Type B pancreatic cell (in vitro differentiated cells): Measurements from ENCODE around the gene CACNA1C. TPM values are rescaled to one million over a fixed set of nuclear protein-coding genes. Genes with fewer than 3 reads are reported as not detected.

ENCODE experiments used
- DNase-seq: peaks from one replicate; pipeline ENCODE4 v3.0.0; 2021; ENCODE audit warnings: mixed read lengths; ENCODE audit not compliant: unreplicated experiment; ENCODE audit errors: extremely low spot score
- H3K27ac Mint-ChIP-seq: 2 replicates; pipeline ENCODE4 v1.8.0; 2021; ENCODE audit warnings: mild to moderate bottlenecking, mixed read lengths
- H3K27me3 Mint-ChIP-seq: 2 replicates; pipeline ENCODE4 v1.8.0; 2021; ENCODE audit warnings: mixed read lengths
- H3K36me3 Mint-ChIP-seq: 2 replicates; pipeline ENCODE4 v1.8.0; 2021; ENCODE audit warnings: mixed read lengths
- H3K4me1 Mint-ChIP-seq: one replicate; pipeline ENCODE4 v1.8.0; 2021; ENCODE audit warnings: mixed read lengths; ENCODE audit not compliant: unreplicated experiment
- H3K4me3 Mint-ChIP-seq: 2 replicates; pipeline ENCODE4 v1.8.0; 2021; ENCODE audit warnings: mild to moderate bottlenecking, mixed read lengths
- H3K9me3 Mint-ChIP-seq: 2 replicates; pipeline ENCODE4 v1.8.0; 2021; ENCODE audit warnings: mixed read lengths
- total RNA-seq: library from RNA; stranded (reverse); gene quantifications from 2 replicates; pipeline ENCODE4 v1.2.1, GENCODE V29; 2021; ENCODE audit warnings: low replicate concordance
- TF ChIP-seq, protein P1 (sequence below): fragments of 200-600 bp; sonication (generic); conservative IDR thresholded peaks from 2 replicates; pipeline ENCODE4 v1.5.0; 2021; ENCODE audit warnings: antibody characterized with exemption, mild to moderate bottlenecking

CACNA1C gene
- total RNA-seq, 1 donor from 2014 or later: 14.3 TPM

DNA sequence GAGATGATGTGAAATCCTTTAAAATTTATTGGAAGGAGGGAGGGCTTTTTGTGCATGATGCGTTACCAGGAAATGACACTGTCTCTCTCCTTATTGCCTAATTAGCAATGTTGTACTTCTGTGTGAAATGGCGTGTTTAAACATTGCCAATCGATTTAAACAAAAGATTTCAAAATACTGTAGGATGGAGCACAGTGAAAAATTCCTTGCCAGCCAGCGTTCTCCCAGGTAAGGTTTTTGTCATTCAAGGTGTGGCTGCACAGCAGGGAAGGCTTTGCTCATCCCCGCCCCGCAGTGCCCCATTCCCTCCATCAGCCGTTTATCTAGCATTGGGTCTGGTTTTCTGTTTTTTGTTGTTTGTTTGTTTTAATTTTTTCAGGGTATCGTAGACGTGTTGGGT is 137.3 kb downstream of the CACNA1C start:
- Mint-ChIP-seq H3K36me3 (no peaks in the 10 kb centered on the region), H3K9me3 (no peaks in the 10 kb centered on the region), H3K27me3 (peaks cover 12% of the 10 kb centered on the region), H3K4me3 (no peak overlapping the region), H3K4me1 (peaks cover 8% of the 10 kb centered on the region), H3K27ac (no peak overlapping the region)
- DNase-seq: no peak
- TF ChIP-seq, protein P1, sequence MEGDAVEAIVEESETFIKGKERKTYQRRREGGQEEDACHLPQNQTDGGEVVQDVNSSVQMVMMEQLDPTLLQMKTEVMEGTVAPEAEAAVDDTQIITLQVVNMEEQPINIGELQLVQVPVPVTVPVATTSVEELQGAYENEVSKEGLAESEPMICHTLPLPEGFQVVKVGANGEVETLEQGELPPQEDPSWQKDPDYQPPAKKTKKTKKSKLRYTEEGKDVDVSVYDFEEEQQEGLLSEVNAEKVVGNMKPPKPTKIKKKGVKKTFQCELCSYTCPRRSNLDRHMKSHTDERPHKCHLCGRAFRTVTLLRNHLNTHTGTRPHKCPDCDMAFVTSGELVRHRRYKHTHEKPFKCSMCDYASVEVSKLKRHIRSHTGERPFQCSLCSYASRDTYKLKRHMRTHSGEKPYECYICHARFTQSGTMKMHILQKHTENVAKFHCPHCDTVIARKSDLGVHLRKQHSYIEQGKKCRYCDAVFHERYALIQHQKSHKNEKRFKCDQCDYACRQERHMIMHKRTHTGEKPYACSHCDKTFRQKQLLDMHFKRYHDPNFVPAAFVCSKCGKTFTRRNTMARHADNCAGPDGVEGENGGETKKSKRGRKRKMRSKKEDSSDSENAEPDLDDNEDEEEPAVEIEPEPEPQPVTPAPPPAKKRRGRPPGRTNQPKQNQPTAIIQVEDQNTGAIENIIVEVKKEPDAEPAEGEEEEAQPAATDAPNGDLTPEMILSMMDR: no peak

DNA sequence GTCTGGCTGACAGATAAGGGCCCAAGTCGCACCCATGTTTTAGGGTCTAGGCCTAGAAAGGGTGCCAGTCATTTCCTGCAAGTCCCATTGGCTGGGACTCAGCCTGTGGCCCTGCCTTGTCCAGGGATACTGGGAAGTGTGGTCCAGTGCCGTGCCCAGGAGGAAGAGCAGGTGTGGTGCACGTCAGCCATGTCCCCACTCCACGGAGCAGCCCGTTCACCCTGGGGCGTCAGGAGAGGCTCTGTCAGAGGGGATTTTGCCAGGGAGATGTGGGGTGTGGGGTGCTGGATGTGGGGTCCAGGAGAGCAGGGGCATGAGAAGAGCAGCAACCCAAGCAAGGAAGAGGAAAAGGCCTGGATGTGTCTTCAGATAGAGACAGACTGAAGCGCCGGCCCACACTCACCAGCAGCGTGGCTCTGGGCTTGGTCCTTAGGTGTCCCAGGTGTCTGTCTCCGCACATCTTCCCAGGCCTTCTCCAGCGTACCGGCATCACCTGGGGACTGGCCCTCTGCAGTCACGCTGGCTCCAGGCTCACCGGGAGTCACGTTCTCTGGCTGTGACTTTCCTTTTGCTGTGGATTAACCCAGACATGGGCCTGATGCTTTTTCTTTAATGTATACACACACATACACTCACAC is 138.2 kb downstream of the CACNA1C start:
- TF ChIP-seq, protein P1: no peak
- no peaks in the 10 kb centered on the region for H3K9me3 Mint-ChIP-seq
- H3K36me3 Mint-ChIP-seq: no peaks in the 10 kb centered on the region
- H3K4me3 Mint-ChIP-seq: no peak overlapping the region
- no peak for DNase-seq
- peaks cover 12% of the 10 kb centered on the region for H3K27me3 Mint-ChIP-seq
- H3K4me1 Mint-ChIP-seq: peaks cover 8% of the 10 kb centered on the region
- no peak overlapping the region for H3K27ac Mint-ChIP-seq

DNA sequence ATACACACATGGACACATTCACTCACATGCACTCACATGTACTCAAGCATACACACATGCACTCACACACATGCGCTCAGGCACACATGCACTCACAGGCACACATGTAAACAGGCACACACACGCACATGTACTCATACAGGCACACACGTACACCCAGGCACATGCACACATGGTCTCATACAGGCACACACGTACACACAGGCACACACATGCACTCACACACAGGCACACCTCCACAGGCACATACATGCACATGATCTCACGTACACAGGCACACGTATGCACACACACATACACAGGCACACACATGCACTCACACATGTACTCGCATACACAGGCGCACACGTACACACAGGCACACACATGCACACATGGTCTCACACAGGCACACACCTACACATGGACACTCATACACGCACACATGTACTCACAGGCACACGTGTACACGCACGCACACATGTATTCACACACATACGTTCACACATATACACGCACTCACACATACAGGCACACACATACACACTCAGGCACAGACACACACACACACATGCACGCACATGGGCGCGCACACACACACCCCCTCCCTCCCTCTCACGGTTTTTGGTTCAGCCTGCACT is 138.9 kb downstream of the CACNA1C start:
- peaks cover 12% of the 10 kb centered on the region for H3K27me3 Mint-ChIP-seq
- H3K27ac Mint-ChIP-seq: no peak overlapping the region
- H3K4me3 Mint-ChIP-seq: no peak overlapping the region

DNA sequence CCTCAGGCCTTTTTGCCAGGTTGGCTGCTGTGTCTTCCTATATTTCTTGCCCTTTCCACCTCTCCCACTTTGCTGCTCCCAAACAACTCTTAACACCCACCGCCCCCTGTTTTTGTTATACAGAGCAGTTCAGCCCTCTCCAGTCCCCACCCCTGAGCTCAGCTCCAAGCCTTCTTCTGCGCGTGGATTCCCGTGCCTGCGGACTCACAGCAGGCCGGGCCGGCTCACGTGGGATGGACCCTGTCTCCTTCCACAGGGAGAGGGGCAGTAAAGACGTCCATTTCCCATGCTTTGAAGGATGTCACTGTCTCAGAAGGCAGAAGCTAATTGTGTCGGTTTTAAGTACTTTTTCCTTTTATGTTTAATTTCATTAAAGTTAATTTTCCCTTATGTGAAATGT is 139.4 kb downstream of the CACNA1C start:
- Mint-ChIP-seq H3K4me1 (peaks cover 8% of the 10 kb centered on the region), H3K9me3 (no peaks in the 10 kb centered on the region), H3K36me3 (no peaks in the 10 kb centered on the region), H3K27ac (no peak overlapping the region), H3K4me3 (no peak overlapping the region), H3K27me3 (peaks cover 10% of the 10 kb centered on the region)
- TF ChIP-seq, protein P1: no peak
- no peak for DNase-seq

More for the DNA sequence above, 138.9 kb downstream of the CACNA1C start:
- TF ChIP-seq, protein P1: no peak
- Mint-ChIP-seq H3K4me1 (peaks cover 8% of the 10 kb centered on the region), H3K9me3 (no peaks in the 10 kb centered on the region), H3K36me3 (no peaks in the 10 kb centered on the region)
- DNase-seq: no peak

DNA sequence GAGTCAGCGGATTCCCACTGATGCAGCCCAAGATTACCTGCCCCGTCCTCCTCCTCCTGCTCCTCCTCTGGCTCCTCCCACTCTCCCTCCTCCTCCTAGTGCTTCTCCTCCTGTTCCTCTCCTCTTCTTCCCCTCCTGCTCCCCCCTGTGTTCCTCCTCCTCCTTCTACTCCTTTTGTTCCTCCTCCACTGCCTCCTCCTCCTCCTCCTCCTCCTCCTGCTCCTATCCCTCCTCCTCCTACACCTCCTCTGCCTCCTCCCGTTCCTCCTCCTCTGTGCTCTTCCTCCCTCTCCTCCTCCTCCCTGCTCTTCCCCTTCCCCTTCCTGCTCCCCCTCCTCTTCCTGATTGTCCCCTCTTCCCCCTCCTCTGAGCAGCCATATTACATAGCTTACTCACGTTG is 141.3 kb downstream of the CACNA1C start:
- Mint-ChIP-seq H3K27me3 (peaks cover 20% of the 10 kb centered on the region), H3K36me3 (no peaks in the 10 kb centered on the region), H3K27ac (no peak overlapping the region), H3K4me3 (no peak overlapping the region), H3K4me1 (peaks cover 16% of the 10 kb centered on the region), H3K9me3 (no peaks in the 10 kb centered on the region)
- TF ChIP-seq, protein P1: no peak
- DNase-seq: no peak
